ENCODE measurements around the gene HAP1. TPM values are rescaled to one million over a fixed set of nuclear protein-coding genes. Genes with fewer than 3 reads are reported as not detected.
"Not testable (repeated sequence)": the region's sequence is repeated elsewhere in the genome, so short reads cannot be mapped to it uniquely, and the experiment has no call there.

HAP1 gene
- total RNA-seq, 1 experiment from 2014 or later: 0.05 TPM

- no peak for DNase-seq (ENCODE audit: low read depth)
Measured at GRCh38 chr17:41690497-41690896, 43.9 kb downstream of the HAP1 start.

- peak; percentile 44 for DNase-seq (ENCODE audit: low read depth)
Measured at GRCh38 chr17:41689497-41690299, 44.7 kb downstream of the HAP1 start.

DNA sequence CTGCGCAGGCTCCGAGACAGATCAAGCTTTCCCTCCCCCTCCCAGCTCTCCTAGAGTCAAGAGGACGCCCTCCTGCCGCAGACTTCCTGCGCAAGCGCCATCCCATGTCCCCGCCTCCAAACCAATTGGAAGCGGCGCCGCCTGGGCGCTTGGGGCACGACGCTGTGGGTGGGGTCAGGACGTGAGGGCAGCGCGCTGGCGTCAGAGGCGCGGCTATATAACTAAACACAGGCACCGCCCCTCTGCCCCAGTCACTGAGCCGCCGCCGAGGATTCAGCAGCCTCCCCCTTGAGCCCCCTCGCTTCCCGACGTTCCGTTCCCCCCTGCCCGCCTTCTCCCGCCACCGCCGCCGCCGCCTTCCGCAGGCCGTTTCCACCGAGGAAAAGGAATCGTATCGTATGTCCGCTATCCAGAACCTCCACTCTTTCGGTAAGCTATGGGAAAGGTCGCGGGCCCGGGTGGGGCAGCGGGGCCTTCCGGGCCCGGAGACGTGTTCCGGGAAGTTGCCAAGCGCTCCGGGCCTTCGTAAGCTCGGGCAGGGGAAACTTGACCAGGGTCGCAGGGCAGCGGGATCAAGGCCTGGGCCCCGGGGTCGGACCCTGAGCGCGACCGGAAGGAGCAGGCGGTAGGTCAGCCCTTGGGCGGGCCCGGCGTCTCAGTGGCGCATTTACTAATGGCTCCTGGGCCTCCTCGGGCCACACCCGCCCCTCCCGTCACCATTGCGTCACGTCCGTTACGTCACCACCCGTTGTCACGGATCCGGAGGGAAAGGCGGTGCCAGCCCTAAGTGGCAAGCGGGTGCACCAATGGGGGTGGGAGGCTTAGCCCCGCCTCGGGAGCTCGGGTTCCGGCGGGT lies 45.6 kb downstream of the HAP1 start, which contains the start of gene EIF1:
Gene EIF1 (plus strand): TSS at position 245 of the 856 bp plus-strand sequence. CDS start 154 bp downstream, at position 399.
- DNase-seq (ENCODE audit: low read depth): peak; percentile 99

DNA sequence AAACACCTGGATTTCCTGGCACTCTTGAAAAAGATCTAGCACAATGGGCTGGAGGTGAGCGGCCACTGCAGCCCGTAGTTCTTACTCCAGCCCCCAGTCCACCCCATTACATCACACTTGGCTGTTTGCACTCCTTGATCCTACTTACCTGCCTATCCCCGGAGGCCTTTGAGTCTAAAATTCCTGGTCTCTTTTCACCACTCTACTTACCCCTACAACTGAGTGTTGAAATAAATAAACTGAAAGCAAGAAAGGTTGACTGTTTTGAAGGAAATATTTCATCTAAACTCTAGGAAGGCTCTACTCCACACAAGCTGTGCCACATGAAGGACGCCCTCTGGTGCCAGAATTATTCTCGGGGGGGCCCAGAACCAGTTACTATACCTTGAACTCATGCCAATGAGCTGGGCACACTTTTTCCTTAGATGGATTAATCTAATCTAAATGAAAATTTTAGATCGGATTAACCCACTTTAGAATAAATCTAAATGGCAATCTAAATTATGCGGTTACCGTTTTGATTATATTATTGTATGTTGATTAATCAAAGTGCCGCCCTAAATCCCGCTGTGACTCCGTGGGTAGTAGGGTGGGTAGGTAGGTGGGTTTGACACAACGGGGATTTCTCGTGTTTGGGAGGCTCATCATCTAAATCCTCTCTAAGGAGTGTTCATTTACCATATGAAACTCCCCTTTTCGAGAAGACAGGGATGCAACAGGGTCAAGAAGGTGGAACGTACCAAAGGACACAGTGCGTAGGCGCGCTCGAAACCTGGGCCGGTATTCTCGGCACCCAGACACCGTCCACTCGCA lies 46.4 kb downstream of the HAP1 start:
- peak; percentile 75 for DNase-seq (ENCODE audit: low read depth)

GRCh38 chr17:41686281-41686680 lies 48.2 kb downstream of the HAP1 start:
- DNase-seq (ENCODE audit: low read depth): no peak

DNA sequence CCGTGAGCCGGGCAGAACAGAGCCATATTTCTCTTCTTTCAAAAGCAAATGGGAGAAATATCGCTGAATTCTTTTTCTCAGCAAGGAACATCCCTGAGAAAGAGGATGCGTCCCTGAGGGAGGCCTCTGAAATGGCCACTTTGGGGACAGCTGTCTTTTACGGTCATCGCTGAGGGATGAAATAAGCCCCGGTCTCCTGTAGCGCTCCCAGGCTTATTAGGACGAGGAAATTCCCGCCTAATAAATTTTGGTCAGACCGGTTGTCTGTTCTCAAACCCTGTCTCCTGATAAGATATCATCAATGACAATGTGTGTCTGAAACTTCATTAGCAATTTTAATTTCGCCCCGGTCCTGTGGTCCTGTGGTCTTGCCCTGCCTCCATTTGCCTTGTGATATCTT lies 48.7 kb downstream of the HAP1 start:
- DNase-seq (ENCODE audit: low read depth): not testable (repeated sequence)

DNA sequence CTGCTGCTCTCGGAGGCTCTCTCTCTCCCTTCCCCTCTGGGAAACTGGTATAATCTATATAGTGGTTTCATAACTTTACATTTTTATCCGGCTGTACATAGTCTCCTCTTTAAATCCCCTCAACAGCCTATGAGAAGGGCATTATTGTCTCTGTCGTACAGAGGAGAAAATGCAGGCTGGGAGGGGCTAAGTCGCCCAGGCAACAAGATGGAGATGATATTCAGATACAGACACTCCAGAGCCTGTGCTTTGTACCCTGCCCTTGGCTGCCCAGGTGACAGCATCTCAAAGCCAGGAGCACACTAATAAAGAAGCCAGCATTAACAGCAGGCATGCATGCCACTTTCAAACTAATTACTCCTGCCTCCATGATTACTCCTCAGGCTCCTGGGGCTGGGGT lies 50.4 kb downstream of the HAP1 start:
- no peak for DNase-seq (ENCODE audit: low read depth)

- DNase-seq (ENCODE audit: low read depth): no peak
Measured at GRCh38 chr17:41683441-41684007, 50.9 kb downstream of the HAP1 start.

DNA sequence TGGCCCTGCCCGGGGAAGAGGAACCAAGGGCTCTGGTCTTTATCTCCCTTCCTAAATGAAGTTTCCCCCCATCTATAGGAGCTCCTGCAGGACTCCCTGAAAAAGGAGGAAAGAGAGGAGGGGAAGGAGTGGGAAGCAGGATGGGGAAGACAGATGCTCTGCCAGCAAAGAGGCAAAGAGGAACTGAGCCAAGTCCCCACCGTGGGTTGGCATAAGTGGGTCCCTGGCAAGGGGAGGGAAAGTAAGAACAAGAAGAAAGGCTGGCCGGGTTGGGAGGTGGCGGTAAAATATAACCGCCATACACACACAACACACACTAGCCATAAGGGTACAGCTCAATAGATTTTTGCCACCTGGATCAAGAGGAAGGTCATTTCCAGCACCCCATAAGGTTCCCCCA lies 51.8 kb downstream of the HAP1 start:
- no peak for DNase-seq (ENCODE audit: low read depth)

- DNase-seq (ENCODE audit: low read depth): no peak
Measured at GRCh38 chr17:41681776-41682175, 52.7 kb downstream of the HAP1 start.

DNA sequence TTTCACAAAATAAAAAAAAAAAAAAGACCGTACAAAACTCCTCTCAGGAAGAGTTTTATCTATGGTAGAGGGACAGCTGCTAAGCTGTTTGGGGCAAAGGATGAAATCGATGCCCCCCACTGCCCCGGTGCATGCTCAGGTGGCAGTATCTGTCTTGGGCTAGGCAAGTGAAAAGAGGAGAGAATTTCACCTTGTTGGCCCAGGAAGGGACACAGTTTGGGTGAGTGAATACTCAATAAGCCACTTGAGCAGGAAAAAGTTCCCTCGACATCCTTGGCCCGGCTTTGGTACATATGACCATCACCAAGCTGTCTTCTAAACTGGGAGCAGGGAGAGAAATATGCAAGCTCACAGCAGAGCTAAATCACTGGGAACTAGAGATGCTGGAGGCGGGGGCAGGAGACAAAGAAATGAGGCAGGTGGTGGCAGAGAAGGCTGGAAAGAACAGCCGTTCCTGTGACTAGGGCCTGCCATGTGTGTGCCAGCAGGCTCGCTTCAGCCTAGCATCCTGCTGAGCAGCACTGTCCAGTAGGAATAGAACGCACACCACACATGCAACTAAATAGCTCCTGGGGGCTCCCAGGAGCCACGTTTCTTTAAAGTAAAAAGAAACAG lies 53.9 kb downstream of the HAP1 start:
- DNase-seq (ENCODE audit: low read depth): no peak

- no peak for DNase-seq (ENCODE audit: low read depth)
Measured at GRCh38 chr17:41679740-41680425, 54.6 kb downstream of the HAP1 start.

GRCh38 chr17:41678907-41679739 lies 55.3 kb downstream of the HAP1 start:
- DNase-seq (ENCODE audit: low read depth): peak; percentile 94

GRCh38 chr17:41678411-41678906 lies 56.0 kb downstream of the HAP1 start:
- peak; percentile 85 for DNase-seq (ENCODE audit: low read depth)

- DNase-seq (ENCODE audit: low read depth): no peak
Measured at GRCh38 chr17:41676058-41676419, 58.4 kb downstream of the HAP1 start.

- not testable (repeated sequence) for DNase-seq (ENCODE audit: low read depth)
Measured at GRCh38 chr17:41675157-41676057, 59.0 kb downstream of the HAP1 start.

All from M059J (cell line).